AG08395 (cell line): ENCODE results near the gene TCF3.

Source experiments
- DNase-seq: peaks from one replicate; pipeline ENCODE4 v3.0.0; 2012; ENCODE audit warnings: mixed read lengths, low spot score

TCF3 gene

DNA sequence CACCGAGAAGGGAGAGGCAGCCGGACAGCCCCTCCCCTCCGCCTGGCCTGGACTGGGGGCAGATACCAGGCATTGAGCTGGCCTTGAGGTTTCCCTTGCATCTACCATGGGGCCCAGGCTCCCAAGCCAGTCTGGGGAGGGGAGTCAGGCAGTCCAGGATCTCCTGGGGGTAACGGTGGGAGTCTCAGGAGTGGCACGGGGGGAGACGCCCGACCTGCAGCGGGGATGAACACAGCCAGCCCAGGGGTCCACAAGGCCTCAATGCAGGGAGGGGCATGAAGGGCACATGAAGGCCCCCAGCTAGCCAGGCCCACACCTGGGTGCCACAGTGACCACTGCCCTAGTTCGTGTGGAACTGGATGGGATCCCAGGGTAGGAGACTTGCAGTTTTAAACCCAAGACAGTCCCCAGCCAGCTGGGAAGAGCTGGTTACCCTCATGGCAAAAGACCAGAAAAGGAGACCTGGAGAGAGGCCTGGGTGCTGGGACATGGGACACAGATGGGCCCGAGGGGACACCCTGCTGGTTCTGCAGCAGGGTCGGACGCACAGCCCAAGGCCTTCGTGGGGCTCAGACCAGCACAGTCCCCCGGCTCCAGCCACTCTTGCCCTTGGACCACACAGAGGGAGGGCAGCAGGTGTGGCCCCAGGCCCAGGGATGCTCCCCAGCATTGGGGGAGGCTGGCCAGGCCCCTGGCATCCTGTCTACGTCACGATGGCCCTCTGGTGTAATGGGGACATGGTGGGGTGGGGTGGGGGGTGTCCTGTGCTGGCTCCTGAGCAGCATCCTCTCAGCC is 42.5 kb downstream of the TCF3 start:
- DNase-seq, result no peak

DNA sequence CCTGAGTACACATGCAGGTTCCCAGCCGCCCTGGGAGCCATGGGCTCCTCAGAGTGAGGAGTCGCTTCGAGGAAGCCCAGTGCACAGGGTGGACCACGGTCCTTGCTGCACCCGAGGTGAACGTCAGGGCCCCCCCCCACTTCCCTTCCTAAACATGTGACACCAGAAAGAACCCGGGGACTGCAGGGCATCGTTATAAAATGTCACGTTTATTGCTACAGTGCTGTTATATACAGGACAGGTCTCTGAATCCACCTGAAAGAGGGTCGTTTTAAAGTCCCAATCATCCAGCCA is 43.4 kb downstream of the TCF3 start:
- no peak for DNase-seq

DNA sequence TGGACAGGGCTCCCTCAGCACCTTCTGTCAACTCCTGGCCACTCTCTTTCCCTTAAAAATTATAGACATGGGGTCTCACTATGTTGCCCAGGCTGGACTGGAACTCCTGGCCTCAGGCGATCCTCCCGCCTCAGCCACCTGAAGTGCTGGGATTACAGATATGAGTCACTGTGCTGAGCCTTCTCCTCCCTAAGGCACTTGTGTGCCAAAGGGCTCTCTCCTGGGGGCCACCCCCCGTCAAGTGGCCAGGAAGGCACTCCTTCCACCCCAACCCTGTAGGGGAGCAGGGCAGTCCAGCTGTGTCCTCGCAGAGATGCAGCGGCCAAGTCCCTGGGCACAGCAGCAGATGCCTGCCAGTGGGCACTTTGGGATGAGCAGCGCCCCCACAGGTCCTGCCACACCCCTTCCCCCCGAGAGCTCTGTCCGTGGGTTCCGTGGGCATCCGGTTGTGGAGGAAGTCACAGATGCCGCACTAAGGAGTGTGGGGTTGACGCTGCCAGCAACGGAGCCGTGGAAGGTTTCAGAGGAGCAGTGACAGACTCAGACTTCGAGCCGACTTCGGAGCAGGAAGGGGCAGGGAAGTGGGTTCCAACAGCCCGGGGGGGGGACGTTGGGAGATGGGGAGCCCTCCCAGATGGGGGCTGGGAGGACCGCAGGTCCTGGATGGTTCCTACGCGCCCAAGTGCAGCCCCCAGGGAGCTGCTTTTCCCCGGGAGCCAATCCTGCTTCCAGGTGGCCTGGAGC is 43.9 kb downstream of the TCF3 start:
- DNase-seq, result no peak

DNA sequence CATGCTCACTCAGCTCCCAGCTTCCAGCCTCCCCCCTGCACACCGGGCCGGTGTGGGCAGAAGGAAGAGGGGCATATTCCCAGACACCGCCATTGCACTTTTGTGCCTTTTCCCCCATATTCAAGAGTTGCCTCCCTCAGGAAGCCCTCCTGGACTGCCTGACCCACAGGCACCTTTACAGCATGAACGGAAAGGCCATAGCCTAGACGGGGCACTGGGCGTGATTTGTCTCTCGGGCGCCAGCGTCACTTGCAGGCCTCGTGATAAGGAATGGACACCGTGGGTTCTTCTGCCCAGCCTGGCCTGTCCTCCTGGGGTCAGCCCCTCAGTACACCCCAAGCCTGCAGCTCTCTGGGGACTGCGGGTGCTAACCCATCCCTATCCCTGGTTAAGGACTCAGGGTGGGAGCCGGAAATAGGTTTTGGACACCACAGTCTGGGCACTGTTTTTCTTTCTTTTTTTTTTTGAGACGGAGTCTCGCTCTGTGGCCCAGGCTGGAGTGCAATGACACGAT is 46.2 kb downstream of the TCF3 start:
- DNase-seq, result peak; percentile 33

DNA sequence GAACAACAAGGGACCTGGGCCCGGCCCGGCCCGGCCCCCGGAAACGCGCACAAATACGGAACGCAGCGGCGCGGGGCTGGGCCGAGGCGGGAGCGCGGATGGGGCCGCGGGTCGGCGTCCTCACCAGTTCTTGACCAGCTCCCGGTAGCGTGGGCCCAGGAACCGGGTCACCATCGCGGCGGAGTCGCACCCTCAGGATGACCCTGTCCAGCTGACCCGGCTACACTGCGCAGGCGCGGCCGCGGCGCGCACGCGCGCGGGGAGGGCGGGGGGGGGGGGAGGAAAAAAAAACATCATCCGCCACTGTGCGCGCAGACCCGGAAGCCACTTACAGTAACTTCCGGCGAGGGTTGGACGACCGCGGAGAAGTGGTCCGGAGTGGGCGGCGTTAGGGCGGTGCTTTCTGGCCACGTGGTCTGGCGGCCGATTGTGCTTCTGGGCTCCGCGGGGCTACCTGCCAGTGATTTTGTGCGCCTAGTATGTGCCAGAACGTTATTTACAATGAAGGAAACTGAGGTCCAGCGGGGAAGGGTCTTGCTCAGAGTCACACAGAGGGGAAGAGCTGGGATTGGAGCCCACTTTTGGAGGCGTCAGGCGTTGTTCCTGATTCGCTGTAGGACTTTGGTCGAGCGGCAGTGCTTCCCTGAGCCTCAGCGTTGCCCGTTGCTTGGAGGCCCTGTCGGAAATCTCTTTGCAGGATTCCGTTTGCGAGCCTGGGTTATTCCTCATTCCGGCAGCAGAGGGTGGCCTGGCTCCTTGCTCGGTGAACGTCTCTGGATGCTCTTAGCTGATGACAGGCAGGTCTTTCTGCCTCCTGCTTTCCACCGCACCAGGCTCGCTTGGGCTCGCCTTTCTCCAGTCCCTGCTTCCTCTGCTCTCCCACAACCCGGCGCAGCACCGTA is 46.9 kb downstream of the TCF3 start, which contains the start of gene UQCR11:
UQCR11 (minus strand) TSS at position 227 of the 902 bp plus-strand sequence; CDS start at position 174, 53 bp downstream.
- peak; percentile 100 for DNase-seq

DNA sequence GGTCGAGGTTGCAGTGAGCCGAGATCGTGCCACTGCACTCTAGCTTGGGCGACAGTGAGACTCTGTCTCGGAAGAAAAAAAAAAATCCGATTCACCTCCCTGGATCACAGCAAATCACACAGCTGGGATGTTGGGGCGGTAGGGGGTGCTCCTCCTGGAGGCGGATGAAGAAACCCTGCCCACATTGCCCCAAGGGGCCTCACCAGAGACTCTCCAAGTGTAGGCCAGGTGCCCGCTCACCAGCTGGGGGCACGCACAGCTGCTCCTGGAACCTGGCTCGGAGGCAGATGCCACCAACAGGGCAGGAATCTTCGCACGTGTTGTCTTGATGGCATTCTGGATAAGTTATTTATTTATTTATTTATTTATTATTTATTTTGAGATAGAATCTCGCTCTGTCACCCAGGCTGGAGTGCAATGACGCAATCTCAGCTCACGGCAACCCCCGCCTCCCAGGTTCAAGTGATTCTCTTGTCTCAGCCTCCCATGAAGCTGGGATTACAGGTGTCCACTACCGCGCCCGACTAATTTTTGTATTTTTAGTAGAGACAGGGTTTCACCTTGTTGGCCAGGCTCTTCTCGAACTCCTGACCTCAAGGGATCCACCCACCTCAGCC is 50.2 kb downstream of the TCF3 start:
- DNase-seq, result no peak

DNA sequence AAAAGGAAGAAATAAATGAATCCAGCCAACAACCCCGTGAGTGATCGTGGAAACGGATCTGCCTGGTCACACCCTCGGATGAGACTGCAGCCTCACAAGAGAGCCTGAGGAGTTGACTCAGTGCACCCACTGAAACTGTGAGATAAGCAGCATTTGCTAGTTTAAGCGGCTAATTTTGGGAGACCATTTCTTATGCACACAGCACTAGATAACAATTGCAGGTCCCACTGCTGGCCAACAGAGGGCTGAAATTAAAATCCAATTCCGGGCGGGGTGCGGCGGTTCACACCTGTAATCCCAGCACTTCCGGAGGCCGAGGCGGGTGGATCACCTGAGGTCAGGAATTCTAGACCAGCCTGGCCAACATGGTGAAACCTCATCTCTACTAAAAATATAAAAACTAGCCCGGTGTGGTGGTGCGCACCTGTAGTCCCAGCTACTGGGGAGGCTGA is 50.8 kb downstream of the TCF3 start:
- DNase-seq, result no peak

DNA sequence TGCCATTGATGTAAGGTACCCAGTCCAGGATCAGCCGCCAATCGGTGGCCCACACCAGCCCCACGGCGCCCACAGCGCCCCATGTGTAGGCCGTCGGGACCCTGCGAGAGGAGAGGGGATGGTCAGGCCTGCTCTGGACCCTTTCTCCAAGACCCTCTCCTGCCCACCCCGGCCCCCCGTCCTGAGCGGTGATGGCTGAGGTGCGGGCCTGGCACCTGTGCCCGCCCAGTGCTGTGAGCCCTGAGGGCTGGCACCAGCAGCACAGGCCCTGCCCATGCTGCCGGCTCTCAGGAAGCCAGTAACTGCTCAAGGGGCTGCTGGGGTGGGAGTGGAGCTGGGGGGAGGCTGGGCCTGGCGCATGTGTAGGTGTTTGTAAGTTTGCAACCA is 53.0 kb downstream of the TCF3 start:
- no peak for DNase-seq

DNA sequence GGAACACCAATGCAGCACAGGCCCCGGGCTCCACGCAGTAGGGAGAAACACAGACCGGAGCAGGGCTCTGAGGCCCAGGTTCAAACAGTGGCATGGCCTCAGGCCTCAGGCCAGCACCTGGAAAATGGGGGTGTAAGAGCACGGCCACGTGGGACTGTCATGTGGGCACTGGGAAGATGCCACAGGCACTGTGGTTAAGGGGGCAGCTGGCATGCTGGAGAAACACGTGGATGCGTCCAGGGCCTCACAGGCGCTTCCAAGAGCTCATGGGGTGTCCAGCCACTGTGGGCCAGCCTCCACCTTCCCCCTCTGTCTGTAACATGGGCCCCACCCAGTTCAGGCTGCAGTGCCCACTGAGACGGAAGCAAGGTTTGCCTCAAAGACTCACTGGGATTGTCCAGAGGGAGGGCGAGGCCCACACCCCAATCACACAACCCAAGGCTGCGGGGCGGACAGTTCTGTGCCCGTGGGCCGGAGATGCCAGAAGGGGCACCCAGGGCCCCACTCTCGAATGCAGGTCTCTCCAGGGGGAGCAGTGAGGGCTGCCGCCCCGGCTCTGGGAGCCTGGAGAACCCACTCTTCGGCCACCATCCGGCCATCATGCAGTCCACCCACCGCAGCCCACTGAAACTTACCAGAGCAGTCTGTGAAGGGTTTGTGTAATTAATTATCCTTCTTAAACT is 53.5 kb downstream of the TCF3 start:
- DNase-seq, result no peak

DNA sequence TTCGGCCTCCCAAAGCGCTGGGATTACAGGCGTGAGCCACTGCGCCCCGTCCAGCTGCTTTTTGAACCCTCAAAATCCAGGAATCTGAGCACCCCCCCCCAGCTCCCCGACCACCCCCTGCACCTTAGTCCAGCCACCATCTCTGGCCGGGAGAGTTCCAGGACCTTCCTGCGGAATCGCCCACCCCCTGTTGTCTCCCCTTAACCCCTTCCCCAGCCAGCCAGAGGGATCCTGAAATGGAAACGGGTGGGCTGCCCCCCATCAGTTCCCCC is 59.0 kb downstream of the TCF3 start:
- no peak for DNase-seq

DNA sequence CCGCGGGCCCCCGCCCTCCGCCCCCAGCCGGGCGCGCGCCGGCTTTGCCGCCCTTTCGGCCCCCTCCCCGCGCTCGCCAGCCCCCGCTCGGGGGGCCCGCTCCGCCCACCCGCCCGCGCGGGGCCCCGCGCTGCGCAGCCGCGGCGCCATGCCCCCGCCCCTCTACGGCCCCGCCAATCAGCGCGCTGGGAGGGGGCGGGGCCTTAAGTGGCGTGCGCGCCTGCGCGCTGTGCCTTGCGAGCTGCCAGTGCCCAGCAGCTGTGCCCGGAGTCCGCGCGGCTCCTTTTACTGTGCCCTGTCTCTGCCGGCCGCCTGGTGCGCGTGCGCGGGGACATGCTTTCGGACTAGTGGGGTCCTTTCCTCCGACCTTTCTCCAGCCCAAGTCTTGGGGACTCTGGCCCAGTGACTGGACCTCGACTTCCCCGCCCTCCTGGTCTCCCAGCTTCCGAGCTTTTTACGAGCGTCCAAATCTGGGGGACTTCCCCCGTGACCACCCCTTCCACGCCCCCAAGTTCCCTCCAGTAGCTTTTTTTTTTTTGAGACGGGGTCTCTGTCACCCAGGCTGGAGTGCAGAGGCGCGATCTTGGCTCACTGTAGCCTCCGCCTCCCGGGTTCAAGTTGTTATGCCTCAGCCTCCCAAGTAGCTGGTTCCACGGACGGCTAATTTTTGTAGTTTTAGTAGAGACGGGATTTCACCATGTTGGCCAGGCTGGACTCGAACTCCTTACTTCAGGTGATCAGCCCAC is 59.5 kb downstream of the TCF3 start, which contains the start of gene MBD3:
MBD3 (minus strand) TSS at position 111 of the 746 bp plus-strand sequence. CDS start 234 bp downstream, outside the sequence.
- peak; percentile 98 for DNase-seq

DNA sequence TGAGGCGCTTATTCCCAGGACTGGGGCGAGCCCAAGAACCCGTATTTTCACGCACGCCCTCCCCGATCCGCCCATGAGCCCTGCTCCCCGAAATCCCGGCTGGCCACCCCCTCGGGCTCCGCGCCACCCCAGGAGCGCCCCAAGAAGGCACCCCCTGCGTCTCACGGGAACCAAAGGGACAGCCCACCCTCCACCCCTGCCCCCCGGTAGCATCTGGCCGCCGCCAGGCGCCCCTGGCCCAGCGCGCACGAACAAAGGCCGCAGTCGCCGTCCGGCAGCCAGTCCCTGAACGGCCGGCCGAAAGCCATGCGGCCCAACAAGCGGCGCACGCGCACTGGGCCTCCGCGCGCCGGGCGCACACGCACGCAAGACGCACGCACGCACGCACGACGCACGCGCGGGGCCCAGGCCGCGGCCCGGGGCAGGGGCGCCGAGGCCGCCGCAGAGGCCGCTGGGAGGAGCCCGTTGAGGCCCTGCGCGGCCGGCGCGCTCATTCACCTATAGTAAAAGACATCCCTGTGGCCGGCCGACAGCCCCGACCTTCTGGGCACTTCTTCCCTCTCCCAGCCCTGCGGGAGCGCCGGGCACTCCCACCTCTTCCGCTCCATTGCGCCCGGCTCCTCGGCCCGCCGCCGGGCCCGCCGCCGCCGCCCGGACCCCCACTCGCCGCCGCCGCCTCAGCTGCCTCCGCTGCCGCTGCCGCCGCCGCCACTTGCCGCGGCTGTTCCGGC is 60.2 kb downstream of the TCF3 start:
- peak; percentile 98 for DNase-seq

DNA sequence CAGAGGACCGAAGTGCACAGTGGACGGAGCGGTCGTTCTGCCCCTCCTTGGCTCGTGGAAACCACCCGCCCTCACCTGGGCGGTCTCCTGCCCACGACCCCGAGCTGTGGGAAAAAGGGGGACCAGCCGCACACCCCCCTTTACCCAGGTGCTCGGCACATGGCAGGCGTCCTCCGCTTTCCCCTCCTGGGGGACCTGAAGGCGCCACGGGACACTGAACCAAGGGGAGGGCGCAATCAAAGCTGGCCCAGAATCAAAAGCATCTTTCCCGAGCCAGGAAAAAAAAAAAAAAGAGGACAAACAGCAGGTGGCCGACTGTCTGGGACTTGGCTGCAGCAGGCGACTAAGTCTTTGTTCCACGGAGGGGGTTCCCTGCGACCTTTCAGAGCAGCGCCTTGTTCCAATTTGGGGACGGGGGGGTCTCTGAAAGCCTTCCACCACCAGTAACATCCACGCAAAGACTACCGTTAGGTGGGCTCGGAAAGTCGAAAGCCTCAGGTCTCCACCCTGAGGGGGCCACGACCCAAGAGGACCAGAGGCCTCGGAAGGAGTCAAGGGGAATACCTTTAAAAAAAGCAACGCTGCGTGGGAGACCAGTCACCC is 60.9 kb downstream of the TCF3 start:
- DNase-seq, result peak; percentile 19

DNA sequence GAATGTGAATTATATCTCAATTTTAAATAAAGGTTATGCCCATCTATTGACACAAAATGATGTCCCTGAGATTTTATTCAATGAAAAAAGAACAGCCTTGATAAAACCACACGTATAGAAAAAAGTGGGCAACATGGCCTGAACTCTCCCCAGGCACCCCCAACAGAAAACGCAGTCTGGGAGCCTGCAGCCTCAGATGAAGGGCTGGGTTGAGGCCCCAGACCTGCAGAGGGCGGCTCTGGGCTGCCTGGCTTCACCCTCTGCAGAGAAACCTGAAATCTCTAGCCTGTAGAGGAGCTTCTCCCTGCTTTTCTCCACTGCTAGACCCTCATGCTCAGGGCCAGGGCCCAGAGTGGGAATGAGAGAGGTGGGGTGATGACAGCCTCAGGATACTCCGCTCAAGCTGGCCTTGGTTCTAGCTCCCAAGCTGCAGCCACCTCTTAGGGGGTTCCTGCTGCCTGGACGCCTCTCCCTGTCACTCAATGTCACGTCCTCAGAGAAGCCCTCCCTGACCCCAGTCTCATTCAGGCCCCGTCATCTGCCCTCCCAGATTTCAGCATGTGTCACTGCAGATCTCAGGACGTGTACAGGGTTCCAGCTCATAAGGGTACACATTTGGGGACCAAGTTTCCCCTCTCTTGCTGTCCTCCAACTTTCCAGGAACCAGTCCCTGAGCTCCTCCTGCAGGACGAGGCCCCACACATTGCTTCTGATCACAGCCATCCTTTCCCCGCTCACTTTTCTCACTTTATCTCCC is 61.6 kb downstream of the TCF3 start:
- DNase-seq, result peak; percentile 52

DNA sequence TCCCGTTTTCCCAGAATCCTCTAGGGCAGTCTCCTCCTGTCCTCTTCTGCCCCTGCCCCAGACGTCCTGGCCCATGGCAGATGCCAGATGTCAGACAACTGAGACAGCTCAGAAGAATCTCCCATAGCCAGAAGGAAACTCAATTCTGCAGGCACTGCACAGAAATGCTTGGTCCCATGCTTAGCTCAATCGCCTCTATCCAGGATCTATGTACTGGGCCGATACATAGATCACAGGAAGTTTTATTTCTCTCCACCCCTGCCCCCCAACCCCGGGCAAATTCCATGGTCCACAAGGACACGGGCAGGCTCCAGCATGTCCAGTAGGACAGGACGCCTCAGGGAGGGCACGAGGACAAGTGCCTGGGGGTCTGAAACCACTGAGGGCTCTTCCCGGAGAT is 64.5 kb downstream of the TCF3 start:
- DNase-seq, result no peak

DNA sequence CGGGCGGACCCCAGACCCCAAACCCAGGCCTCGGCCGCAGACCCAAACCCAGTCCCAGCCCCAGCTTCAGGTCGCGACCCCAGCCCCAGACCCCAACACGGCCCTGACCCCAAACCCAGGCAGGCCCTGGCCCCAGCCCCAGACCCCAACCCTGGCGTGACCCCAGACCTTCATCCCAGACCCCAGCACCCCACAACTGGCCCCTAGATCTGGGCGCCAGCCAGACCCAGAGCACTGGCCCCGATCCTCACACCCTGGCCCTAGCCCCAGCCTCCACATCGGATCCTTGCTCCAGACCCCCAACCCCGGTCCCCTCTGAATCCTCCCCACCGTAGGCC is 67.2 kb downstream of the TCF3 start:
- no peak for DNase-seq

DNA sequence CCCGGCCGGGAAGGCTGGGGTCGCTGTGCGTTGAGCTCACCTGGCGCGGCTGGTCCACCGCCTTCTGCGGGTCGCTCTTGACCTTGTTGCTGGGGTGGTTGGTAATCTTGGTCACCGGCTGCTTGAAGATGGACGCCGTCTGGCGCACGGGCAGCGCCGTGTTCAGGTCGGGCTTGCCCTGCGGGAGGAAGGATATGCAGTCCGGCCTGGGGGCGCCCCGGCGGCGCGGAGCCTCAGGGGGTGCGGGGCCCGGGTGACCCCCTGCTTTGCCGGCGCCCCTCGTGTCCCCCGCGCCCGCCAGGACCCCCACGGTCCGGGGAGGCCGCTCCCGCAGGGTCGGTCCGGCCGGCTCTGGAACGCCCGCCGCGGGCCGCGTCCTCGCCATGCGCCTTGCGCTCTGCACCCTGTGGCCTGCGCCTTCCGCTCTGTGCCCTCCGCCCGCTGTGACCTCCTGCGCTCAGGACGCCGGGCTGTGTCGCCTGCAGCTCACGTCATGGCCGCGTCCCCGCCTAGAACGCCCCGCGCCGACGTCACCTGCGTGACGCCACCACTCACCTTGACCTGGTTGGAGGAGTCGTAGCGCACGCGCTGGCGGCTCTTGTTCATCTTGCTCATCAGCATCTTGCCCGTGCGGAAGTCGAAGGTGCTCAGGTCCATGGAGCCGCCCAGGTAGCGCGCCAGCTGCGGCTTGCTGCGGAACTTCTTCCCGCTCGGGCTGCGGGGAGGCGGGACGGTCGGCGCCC is 67.7 kb downstream of the TCF3 start:
- no peak for DNase-seq

DNA sequence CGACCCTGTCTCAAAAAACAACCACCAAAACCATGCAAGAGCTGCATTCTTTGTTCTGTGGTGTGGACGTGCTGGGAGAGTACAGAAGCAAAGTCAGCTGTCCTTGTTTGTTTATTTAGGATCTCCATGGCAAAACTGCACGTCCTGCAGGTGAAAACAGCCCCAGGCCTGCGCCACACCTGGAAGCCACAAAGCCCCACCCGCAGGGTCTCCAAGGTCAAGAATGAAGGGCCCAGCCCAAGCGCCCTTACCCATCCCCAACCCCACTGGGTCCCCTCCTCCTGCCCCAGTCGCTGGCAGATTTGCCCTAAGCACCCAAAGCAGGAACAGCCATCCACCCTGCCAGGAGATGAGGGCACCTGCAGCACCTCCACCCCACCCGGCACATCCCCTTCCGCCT is 70.2 kb downstream of the TCF3 start:
- DNase-seq, result no peak
